Activated CD8-positive, alpha-beta T cell treated with anti-CD3 and anti-CD28 coated beads for 36 hours (primary cell): ENCODE results near the gene IL9. TPM values are rescaled to one million over a fixed set of nuclear protein-coding genes. Genes with fewer than 3 reads are reported as not detected.

ENCODE experiments used
- ATAC-seq: fragments of 200-7000 bp; cut with Tn5 transposase; one replicate; pipeline ENCODE4 v1.10.0; 2021; ENCODE audit warnings: mild to moderate bottlenecking, moderate library complexity
- CTCF ChIA-PET: fragments of 350-600 bp; sonication (Branson Sonifier 250); formaldehyde crosslinking; loops from one replicate; lab custom pipeline; 2021; ENCODE audit warnings: antibody characterized with exemption; lab: Charles Lee
- POLR2A ChIA-PET: fragments of 350-600 bp; sonication (Branson Sonifier 250); formaldehyde crosslinking; loops from one replicate; lab custom pipeline; 2021; ENCODE audit warnings: antibody characterized with exemption; lab: Charles Lee
- DNase-seq: peaks from one replicate; pipeline ENCODE4 v3.0.0-alpha.2; 2020
- H3K27ac Mint-ChIP-seq: one replicate; pipeline ENCODE4 v1.8.0; 2021; ENCODE audit warnings: mild to moderate bottlenecking, mixed read lengths
- H3K27me3 Mint-ChIP-seq: one replicate; pipeline ENCODE4 v1.8.0; 2021; ENCODE audit warnings: mixed read lengths
- H3K36me3 Mint-ChIP-seq: one replicate; pipeline ENCODE4 v1.8.0; 2021; ENCODE audit warnings: low read depth, mixed read lengths
- H3K4me1 Mint-ChIP-seq: one replicate; pipeline ENCODE4 v1.8.0; 2021; ENCODE audit warnings: low read depth, mixed read lengths
- H3K4me3 Mint-ChIP-seq: one replicate; pipeline ENCODE4 v1.8.0; 2021; ENCODE audit warnings: mild to moderate bottlenecking, moderate library complexity, mixed read lengths
- H3K9me3 Mint-ChIP-seq: one replicate; pipeline ENCODE4 v1.8.0; 2021; ENCODE audit warnings: mixed read lengths
- intact Hi-C: fragments of 100-400 bp; cut with micrococcal nuclease; formaldehyde crosslinking; loops from one replicate; pipeline ENCODE4 v1.10.0; 2022
- total RNA-seq, 2 experiments: library from RNA; stranded (reverse); gene quantifications; one replicate each; pipeline ENCODE4 v1.2.3, GENCODE V29; 2021
- TF ChIP-seq, protein P1 (sequence below): fragments of 200-600 bp; IDR thresholded peaks from one replicate; pipeline ENCODE4 v1.8.0; 2022; ENCODE audit warnings: antibody characterized with exemption, mild to moderate bottlenecking

The IL9 gene
- total RNA-seq, 2 experiments from 2014 or later, result not detected

DNA sequence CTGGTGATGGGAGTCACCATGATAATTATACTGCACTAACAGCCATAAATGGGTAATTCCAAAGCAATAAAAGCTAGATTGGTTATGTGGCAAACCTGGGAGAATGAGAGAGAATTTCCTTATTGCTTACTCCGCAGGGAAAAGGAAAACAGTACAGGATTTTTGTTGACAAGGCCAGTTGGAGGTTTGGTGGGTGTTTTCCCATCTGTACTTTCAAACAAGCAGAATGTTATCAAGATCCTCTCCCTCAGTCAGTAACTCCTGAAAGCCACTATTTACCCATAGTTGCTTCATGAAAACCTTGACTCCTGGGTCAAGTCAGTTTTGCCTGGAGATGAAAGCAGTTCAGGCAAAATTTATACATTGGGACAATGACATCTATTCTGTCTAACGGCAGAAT is 26.4 kb downstream of the IL9 start:
- intact Hi-C loops, result no loop called here
- Mint-ChIP-seq H3K4me3 (no peak overlapping the region), H3K27me3 (no peaks in the 10 kb centered on the region), H3K36me3 (no peaks in the 10 kb centered on the region), H3K27ac (no peak overlapping the region), H3K4me1 (no peaks in the 10 kb centered on the region), H3K9me3 (no peaks in the 10 kb centered on the region)
- TF ChIP-seq, protein P1, sequence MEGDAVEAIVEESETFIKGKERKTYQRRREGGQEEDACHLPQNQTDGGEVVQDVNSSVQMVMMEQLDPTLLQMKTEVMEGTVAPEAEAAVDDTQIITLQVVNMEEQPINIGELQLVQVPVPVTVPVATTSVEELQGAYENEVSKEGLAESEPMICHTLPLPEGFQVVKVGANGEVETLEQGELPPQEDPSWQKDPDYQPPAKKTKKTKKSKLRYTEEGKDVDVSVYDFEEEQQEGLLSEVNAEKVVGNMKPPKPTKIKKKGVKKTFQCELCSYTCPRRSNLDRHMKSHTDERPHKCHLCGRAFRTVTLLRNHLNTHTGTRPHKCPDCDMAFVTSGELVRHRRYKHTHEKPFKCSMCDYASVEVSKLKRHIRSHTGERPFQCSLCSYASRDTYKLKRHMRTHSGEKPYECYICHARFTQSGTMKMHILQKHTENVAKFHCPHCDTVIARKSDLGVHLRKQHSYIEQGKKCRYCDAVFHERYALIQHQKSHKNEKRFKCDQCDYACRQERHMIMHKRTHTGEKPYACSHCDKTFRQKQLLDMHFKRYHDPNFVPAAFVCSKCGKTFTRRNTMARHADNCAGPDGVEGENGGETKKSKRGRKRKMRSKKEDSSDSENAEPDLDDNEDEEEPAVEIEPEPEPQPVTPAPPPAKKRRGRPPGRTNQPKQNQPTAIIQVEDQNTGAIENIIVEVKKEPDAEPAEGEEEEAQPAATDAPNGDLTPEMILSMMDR, result no peak
- DNase-seq (no peak), ATAC-seq (no peak)
- POLR2A ChIA-PET, result interaction anchor here (0.6 kb wide), 1 partner anchor 28 kb away, joined by 3 read pairs; no protein-coding TSS in a partner anchor
- CTCF ChIA-PET, result no interaction called here

DNA sequence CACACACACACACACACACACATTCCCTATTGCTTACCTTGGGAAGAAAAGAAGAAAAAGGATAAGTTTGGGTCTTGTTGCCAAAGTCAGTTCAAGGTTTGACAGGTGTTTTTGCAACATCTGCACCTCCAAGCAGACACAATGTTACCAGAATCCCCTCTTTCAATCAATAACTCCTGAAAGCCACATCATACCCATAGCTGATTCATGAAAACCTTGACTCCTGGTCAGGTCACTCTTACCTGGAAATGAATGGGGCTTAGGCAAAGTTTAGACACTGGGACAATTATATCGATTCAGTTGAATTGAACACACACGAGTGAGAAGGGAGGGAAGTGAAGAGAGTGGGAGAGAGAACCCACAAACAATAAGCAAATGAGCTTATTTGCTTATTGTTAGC is 27.0 kb downstream of the IL9 start:
- no peaks in the 10 kb centered on the region for H3K4me1 Mint-ChIP-seq
- DNase-seq, result no peak
- intact Hi-C loops, result no loop called here
- ChIA-PET POLR2A (no interaction called here), CTCF (no interaction called here)
- no peak overlapping the region for H3K4me3 Mint-ChIP-seq
- H3K27ac Mint-ChIP-seq, result no peak overlapping the region
- H3K9me3 Mint-ChIP-seq, result no peaks in the 10 kb centered on the region
- no peaks in the 10 kb centered on the region for H3K27me3 Mint-ChIP-seq
- TF ChIP-seq, protein P1, result no peak
- H3K36me3 Mint-ChIP-seq, result no peaks in the 10 kb centered on the region
- no peak for ATAC-seq

DNA sequence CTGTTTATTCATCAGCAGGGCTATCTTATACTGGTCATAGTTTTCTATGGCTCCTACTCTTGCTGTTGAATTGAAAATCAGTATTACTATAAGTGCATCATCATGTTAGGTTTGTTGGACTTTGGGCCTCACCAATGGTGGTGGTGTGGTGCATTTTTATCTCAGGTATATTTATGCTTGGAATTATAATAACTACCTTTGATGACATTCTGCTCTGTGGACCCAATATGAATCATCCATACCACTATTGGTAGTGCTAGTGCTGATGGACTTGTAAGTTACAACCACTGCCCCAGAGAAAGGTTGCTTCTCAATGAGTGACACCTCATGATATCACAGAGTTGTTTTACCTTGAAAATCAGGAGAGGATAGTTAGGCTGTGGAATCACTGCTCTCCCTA is 28.0 kb downstream of the IL9 start:
- Mint-ChIP-seq H3K9me3 (no peaks in the 10 kb centered on the region), H3K4me3 (no peak overlapping the region), H3K36me3 (no peaks in the 10 kb centered on the region), H3K27ac (no peak overlapping the region), H3K4me1 (no peaks in the 10 kb centered on the region), H3K27me3 (no peaks in the 10 kb centered on the region)
- ATAC-seq (no peak), DNase-seq (no peak)
- TF ChIP-seq, protein P1, result no peak
- CTCF ChIA-PET, result no interaction called here
- POLR2A ChIA-PET, result no interaction called here
- intact Hi-C loops, result no loop called here

DNA sequence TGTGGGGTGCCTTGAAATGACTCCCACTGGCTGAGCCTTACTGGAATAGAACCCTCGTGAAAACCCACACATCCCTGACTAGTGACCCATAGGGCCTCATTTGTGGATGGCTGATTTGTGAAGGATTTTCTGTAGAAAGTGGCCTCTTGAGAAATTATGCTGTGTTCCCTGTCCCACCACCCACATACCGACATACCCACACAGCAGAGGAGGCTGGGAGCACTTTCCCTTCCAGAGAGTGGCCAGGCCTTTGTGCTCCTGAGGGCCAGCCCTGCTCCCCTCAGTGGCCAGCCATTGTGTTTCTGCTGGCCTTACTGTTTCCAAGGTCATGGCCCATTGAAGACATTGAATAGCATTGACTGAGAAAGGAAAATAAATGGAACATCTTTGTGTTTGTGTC is 29.6 kb downstream of the IL9 start:
- Mint-ChIP-seq H3K4me3 (no peak overlapping the region), H3K27ac (no peak overlapping the region), H3K4me1 (no peaks in the 10 kb centered on the region), H3K9me3 (no peaks in the 10 kb centered on the region), H3K27me3 (no peaks in the 10 kb centered on the region), H3K36me3 (no peaks in the 10 kb centered on the region)
- no peak for DNase-seq
- intact Hi-C loops, result no loop called here
- ATAC-seq, result no peak
- TF ChIP-seq, protein P1, result no peak
- CTCF ChIA-PET, result no interaction called here
- POLR2A ChIA-PET, result no interaction called here

DNA sequence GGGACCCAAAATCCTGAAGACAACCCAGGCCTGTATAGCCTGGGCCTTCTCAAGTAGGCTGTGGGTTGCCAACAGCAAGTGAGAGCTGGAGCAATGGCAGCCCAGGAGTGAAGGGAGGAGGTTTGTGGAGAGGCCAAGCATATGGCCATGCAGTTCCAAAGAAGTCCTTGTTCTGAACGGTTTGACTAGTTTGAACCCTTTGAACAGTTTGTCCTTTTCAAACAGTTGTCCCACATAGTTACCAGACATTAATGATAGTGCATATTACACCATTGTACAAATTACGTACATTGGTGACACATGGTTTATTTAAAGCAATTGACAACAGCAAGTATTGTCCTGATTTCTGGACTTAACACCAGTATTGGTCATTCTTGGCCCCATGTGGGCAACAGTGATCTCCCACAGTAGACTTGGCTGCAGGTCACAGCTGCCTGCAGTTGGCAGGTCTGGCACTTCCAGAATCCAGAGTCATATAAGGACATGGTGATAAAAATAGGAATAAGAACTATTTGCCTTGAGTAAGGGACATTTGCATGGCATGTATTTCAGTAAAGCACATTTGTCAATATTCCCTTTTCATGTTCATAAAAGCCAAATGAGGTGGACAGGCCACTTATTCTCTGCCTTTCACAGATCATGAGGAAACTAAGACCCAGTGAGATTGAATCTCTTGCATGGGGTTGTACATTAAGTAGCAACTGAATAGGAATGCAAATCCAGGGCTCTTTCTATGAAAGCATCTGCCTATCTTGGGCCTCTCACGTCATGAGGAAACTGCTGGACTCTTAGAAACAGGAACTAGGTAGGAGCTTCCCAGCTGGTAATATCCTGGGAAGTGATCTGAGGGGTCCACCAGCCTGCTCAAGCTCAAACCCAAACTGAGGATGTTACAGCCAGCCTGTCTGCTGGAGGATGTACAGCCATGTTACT is 30.9 kb downstream of the IL9 start:
- CTCF ChIA-PET, result no interaction called here
- Mint-ChIP-seq H3K36me3 (no peaks in the 10 kb centered on the region), H3K4me3 (no peak overlapping the region), H3K27ac (no peak overlapping the region), H3K4me1 (no peaks in the 10 kb centered on the region), H3K9me3 (no peaks in the 10 kb centered on the region), H3K27me3 (no peaks in the 10 kb centered on the region)
- TF ChIP-seq, protein P1, result no peak
- ATAC-seq (no peak), DNase-seq (no peak)
- intact Hi-C loops, result no loop called here
- POLR2A ChIA-PET, result no interaction called here
